Mucosa of rectum (tissue), 2 donors: ENCODE results near the gene CLEC2L.

ENCODE experiments used
- H3K27ac ChIP-seq, 2 donors: one replicate each; pipeline ENCODE4 v1.7.0; 2013; ENCODE audit warnings: inconsistent platforms in 2 of 2, low read depth in 2 of 2, low read length in 2 of 2
- H3K27me3 ChIP-seq, 2 donors: one replicate each; pipeline ENCODE4 v1.7.0; 2013; ENCODE audit warnings: low read length in 2 of 2; ENCODE audit not compliant: control insufficient read depth in 2 of 2, insufficient read depth in 2 of 2
- H3K36me3 ChIP-seq, 2 donors: one replicate each; pipeline ENCODE4 v1.7.0; 2013; ENCODE audit warnings: low read length in 2 of 2; ENCODE audit not compliant: control insufficient read depth in 2 of 2, insufficient read depth in 2 of 2
- H3K4me1 ChIP-seq, 2 donors: one replicate each; pipeline ENCODE4 v1.7.0; 2013; ENCODE audit warnings: low read length in 2 of 2, mild to moderate bottlenecking in 1 of 2; ENCODE audit not compliant: control insufficient read depth in 2 of 2, insufficient read depth in 2 of 2
- H3K4me3 ChIP-seq, 2 donors: one replicate each; pipeline ENCODE4 v1.7.0; 2013; ENCODE audit warnings: low read length in 2 of 2
- H3K9ac ChIP-seq, 2 donors: one replicate each; pipeline ENCODE4 v1.7.0; 2013; ENCODE audit warnings: low read length in 2 of 2, low read depth in 1 of 2, mild to moderate bottlenecking in 1 of 2
- H3K9me3 ChIP-seq, 2 donors: one replicate each; pipeline ENCODE4 v1.7.0; 2013; ENCODE audit warnings: low read length in 2 of 2; ENCODE audit not compliant: control insufficient read depth in 2 of 2
- donor health status: healthy.
- donor health status: Normal muscosa, but diverticular disease.

The CLEC2L gene

DNA sequence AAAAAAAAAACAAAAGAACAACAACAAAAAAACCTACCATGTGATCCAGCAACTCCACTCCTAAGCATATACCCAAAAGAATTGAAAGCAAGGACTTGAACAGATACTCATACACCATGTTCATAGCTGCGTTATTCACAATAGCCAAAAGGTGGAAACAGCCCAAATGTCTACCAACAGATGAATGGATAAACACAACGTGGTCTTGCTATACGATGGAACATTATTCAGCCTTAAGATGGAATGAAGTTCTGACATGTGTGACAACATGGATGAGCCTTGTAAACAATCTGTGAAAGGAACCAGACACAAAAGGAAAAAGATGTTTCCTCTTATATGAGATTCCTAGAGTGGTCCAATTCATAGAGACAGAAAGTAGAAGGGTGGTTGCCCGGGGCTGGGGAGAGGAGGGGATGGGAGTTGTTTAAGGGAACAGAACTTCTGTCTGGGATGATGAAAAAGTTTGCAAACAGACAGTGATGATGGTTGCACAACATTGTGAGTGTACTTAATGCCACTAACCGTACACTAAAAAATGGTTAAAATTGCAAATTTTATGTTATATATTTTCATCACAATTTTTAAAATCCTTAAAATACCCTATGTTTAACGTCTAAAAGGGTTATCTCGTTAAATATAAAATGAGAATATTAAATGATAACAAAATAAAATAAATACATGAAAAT, 11.6 kb downstream of the CLEC2L start:
- Histone ChIP-seq H3K4me1 (no peaks in the 10 kb centered on the region), H3K36me3 (no peaks in the 10 kb centered on the region), H3K9ac (no peak overlapping the region), H3K27ac (no peak overlapping the region), H3K4me3 (no peak overlapping the region), H3K27me3 (no peaks in the 10 kb centered on the region), H3K9me3 (no peaks in the 10 kb centered on the region)

DNA sequence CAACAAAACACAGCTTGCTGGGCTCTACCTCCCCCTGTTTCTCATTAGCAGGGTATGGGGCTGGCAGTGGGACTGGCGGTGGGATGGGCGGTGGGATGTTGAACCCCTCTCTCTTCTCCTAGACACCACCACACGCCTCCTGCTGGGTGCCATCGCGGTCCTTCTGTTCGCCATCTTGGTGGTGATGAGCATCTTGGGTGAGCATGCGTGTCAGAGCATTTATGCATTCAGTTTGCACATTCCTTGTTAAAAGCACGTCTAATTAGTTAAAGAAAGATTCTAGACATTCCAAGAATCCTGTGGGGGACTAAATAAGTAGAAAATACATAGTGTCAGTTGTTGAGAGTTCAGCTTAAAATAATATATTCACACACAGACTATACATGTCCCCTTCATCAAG, 12.7 kb downstream of the CLEC2L start:
- Histone ChIP-seq H3K27ac (no peak overlapping the region), H3K4me1 (no peaks in the 10 kb centered on the region), H3K9me3 (no peaks in the 10 kb centered on the region), H3K36me3 (no peaks in the 10 kb centered on the region), H3K27me3 (no peaks in the 10 kb centered on the region), H3K9ac (no peak overlapping the region), H3K4me3 (no peak overlapping the region)

DNA sequence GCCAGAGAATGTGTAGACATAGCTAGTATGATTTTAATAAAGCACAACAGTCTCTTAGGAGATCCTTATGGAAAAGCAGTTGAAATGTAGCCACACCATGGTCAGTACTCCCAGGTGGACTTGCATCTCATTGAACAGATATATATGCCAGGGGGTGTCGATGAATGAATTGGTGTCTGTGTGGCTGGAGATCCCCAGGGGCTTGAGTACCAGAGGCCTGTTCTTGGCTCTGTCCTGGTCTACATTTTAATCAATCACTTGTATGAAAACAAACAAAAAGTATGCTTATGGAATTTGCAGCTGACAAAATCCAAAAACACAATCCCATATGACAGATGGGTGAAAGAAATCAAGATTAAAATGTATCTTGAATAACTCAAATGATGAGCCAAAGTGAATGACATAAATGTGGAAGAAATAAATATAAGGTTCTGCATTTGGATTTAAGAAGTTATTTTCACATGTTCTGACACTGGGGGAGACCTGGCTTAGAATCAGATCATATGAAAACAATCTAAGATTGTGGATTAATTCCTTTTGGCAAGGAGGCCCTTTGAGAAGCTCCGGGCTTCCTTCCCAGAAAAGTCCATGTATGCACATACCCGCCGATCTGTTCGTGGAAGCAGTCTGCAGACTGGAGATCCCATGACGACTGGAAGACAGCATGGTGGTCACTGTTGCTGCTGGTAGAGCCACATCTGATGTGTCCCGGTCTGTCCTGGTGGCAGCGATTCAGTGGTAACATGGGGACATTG, 15.6 kb downstream of the CLEC2L start:
- no peaks in the 10 kb centered on the region for H3K27me3 ChIP-seq
- H3K9me3 ChIP-seq: no peaks in the 10 kb centered on the region
- no peak overlapping the region for H3K27ac ChIP-seq
- no peak overlapping the region for H3K9ac ChIP-seq
- H3K4me3 ChIP-seq: no peak overlapping the region
- no peaks in the 10 kb centered on the region for H3K4me1 ChIP-seq
- H3K36me3 ChIP-seq: no peaks in the 10 kb centered on the region

DNA sequence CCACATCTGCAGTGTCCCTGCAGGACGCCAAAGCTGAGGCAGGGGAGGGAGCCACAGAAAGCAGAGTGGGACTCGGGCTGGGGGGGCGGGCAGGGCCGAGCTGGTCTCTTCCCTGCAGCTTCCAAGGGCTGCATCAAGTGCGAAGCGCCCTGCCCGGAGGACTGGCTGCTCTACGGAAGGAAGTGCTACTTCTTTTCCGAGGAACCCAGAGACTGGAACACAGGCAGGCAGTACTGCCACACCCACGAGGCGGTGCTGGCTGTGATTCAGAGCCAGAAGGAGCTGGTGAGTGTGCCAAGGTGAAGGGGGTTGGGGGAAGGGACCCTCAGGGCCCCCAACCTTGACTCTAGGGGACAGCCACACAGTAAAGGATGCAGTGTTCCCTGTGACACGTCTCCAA, 16.7 kb downstream of the CLEC2L start:
- Histone ChIP-seq H3K36me3 (no peaks in the 10 kb centered on the region), H3K4me1 (no peaks in the 10 kb centered on the region), H3K4me3 (no peak overlapping the region), H3K9ac (no peak overlapping the region), H3K27ac (no peak overlapping the region), H3K9me3 (no peaks in the 10 kb centered on the region), H3K27me3 (peaks cover 0 to 4% of the 10 kb centered on the region in 2 donors)

DNA sequence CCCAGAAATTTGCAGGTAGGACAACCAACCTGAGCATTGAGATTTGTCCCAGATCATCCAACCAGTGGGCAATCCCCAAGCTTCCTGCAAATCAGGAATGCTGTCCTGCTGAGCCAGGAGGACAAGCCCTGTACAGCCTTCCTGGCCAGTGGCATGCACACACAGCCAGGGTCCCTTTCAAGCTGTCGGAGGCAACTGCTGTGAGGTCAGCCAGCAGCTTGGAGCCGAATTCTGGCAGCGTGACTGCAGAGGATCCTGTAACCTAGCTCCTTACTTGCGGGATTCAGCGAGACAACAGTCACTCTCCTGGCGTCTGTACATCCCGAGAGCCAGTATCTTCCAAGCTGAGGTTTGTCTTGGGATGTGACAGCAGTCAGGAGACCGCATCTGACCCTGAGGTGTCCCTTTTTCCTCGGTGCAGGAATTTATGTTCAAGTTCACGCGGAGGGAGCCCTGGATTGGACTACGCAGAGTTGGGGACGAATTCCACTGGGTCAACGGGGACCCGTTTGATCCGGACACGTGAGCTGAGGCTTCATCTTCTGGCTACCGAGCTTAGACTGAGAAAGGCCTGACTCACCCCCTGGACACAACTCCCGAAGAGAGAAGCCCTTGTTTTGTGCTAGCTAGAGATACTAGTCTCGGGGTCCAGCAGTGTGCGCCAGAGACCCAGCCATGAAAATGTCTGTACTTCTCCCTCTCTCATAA, 18.3 kb downstream of the CLEC2L start:
- Histone ChIP-seq H3K36me3 (no peaks in the 10 kb centered on the region), H3K27ac (no peak overlapping the region), H3K9me3 (no peaks in the 10 kb centered on the region), H3K9ac (no peak overlapping the region), H3K27me3 (peaks cover 0 to 4% of the 10 kb centered on the region in 2 donors), H3K4me3 (no peak overlapping the region), H3K4me1 (no peaks in the 10 kb centered on the region)

DNA sequence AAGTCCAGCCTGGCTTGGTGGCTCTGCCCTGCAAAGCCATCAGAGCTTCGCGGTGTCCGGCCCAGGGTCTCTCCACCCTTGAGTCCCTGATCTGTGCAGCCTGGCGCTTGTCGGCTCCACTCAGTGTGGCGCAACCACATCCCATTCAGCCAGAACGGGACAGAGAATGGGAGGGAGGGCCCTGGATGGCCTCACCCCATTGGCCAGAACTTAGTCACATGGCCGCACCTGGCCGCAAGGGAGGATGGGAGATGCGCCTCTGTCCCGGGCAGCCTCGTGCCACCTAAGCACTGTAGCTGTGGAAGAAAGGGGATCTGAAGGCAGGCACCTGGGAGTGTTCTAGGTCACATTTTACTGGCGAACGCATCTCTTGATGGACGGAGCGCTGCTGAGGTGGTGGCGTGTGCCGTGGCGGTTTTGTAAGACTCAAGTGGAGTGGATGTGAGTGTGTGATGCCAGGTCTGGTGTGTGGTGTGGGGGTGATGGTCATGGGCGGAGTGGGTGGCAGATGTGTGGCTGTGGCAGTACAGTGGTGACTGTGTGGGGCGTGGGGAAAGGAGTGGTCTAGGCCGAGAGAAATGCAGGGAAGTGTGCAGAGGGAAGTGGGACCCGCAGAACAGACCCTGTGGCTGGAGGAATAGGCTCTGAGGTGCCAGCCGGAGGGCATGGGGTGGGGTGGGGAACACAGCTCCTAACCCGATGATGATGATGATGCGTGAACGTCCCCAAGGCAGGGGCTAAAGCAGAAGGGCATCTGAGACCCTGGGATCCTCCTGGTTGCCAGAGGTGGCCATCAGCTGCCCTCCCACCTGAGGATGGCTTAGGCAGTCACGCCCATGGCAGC, 19.0 kb downstream of the CLEC2L start:
- Histone ChIP-seq H3K9ac (no peak overlapping the region), H3K4me1 (no peaks in the 10 kb centered on the region), H3K4me3 (no peak overlapping the region), H3K27me3 (peaks cover 0 to 4% of the 10 kb centered on the region in 2 donors), H3K27ac (no peak overlapping the region), H3K9me3 (no peaks in the 10 kb centered on the region), H3K36me3 (no peaks in the 10 kb centered on the region)

DNA sequence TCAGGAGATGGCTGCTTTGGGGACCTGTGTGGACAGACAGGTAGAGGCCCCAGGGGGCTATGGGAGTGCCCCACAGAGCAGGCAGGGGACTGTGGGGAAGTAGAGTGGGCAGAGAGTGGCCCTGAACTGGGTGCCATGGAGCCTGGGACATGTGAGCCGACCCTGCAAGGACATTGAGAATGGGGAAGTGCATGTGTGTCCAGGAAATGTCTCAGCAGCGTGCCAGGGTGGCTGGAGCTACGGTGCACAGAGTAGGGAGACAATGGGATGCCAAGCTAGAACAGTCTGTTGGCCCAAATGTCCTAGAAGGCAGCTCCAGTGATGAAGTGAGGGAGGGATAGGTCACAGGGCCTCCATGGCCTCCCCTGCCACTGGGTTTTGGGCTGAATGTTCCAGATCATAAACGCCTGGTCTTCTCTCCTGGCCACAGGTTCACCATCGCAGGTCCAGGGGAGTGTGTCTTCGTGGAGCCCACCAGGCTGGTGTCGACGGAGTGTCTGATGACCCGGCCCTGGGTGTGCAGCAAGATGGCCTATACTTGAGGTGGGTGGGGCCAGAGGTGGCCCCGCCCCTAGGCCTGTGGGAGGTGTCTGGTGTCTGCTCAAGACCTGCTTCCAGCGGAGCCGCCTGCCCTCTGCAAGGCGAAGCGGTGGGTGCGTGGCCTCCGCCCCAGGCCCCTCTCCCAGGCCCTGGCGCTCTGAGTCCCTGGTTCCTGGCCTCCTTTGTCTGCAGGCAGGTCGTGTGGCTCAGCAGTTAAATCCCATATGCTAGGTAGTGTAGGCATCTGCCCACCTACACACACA, 20.5 kb downstream of the CLEC2L start:
- Histone ChIP-seq H3K9ac (no peak overlapping the region), H3K4me3 (no peak overlapping the region), H3K36me3 (no peaks in the 10 kb centered on the region), H3K4me1 (no peaks in the 10 kb centered on the region), H3K27ac (no peak overlapping the region), H3K9me3 (no peaks in the 10 kb centered on the region), H3K27me3 (peaks cover 0 to 4% of the 10 kb centered on the region in 2 donors)

DNA sequence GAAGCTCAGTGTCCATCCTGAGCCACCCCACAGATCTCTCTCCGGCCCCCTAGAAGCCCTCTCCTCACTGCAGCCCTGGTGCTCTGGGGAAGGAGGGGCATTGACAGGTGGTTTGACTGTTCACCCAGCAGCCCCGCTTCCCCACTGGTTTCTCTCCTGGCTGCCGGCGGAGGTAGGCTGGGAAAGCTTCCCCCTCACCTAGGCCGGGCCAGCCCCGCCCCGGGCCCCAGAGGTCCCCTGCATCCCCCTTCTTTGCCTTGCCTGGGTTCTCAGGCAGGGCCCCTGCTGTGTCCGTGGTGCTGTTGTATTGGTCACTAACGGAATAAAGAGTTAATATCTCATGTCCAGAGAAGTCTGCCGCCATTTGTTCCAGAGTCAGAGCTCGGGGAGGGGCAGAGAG, 21.2 kb downstream of the CLEC2L start:
- Histone ChIP-seq H3K27ac (no peak overlapping the region), H3K4me1 (no peaks in the 10 kb centered on the region), H3K36me3 (no peaks in the 10 kb centered on the region), H3K9ac (no peak overlapping the region), H3K27me3 (peaks cover 0 to 4% of the 10 kb centered on the region in 2 donors), H3K9me3 (no peaks in the 10 kb centered on the region), H3K4me3 (no peak overlapping the region)

DNA sequence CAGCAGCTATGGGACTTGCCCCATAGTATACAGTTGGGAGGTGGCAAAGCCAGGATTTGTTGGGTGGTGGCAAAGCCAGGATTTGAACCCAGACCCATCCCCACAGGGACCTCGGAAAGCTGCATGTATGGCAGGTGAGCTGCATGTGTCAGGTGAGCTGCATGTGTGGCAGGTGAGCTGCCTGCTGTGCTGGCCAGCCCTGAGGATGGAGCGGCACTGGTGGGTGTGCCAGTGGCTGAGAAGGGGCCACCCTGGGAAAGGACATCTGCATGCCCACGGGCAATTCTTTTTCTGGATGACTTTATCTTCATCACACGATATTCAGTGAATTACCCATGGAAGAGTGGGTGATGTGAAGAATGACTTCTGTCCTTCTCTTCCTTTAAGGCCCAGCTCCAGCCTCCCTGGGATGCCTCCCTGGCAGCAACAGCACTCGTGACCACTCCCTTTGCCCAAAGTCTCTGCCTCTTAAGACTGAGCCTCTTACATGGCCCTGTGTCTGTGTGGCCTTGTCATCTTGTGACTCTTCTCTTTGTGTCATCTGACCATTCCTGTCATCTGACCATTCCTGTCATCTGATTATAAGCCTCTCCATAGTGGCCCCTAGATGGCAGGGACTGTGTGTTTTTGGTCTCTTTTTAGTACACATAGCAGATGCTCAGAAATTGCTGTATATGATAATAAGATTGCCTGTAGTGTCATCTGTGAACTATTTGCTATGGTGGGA, 25.0 kb downstream of the CLEC2L start:
- Histone ChIP-seq H3K36me3 (no peaks in the 10 kb centered on the region), H3K4me1 (no peaks in the 10 kb centered on the region), H3K27me3 (peaks cover 0 to 4% of the 10 kb centered on the region in 2 donors), H3K9me3 (no peaks in the 10 kb centered on the region), H3K27ac (no peak overlapping the region), H3K4me3 (no peak overlapping the region), H3K9ac (no peak overlapping the region)
